HL-60 (cell line): ENCODE data around the gene RBP4.

Experiments used
- DNase-seq, 2 experiments: peaks; one replicate each; pipeline ENCODE4 v3.0.0-alpha.2; 2010 to 2020; ENCODE audit warnings: low read depth in 1 of 2, low spot score in 1 of 2
- H3K27ac ChIP-seq: fragments of 250-450 bp; sonication (Bioruptor Pico); replicated peaks from 2 replicates; pipeline ENCODE4 v1.5.1; 2020; ENCODE audit warnings: mild to moderate bottlenecking, moderate library complexity
- H3K27me3 ChIP-seq: fragments of 250-450 bp; sonication (Bioruptor Pico); 2 replicates; pipeline ENCODE4 v1.5.1; 2021; ENCODE audit warnings: mild to moderate bottlenecking, moderate library complexity; ENCODE audit not compliant: insufficient read depth, poor library complexity, severe bottlenecking
- H3K4me3 ChIP-seq: replicated peaks from 2 replicates; pipeline ENCODE4 v1.5.1; 2011; ENCODE audit warnings: mild to moderate bottlenecking, control low read depth, low read length; ENCODE audit not compliant: insufficient read depth
- GABPA ChIP-seq: IDR thresholded peaks from 2 replicates; pipeline ENCODE4 v1.6.1; 2012; ENCODE audit warnings: low read depth
- POLR2AphosphoS5 ChIP-seq: IDR thresholded peaks from 2 replicates; pipeline ENCODE4 v1.6.1; 2012; ENCODE audit warnings: low read depth
- REST ChIP-seq: IDR thresholded peaks from 2 replicates; pipeline ENCODE4 v1.6.1; 2012; ENCODE audit warnings: low read depth; ENCODE audit not compliant: insufficient replicate concordance
- SPI1 ChIP-seq: IDR thresholded peaks from 2 replicates; pipeline ENCODE4 v1.6.1; 2012; ENCODE audit warnings: low read depth, mild to moderate bottlenecking, borderline replicate concordance
- TF ChIP-seq, protein P1 (sequence below): IDR thresholded peaks from one replicate; pipeline ENCODE4 v1.5.1; 2011; ENCODE audit warnings: low read length, control low read depth, inconsistent platforms; ENCODE audit not compliant: insufficient read depth

Gene RBP4

GRCh38 chr10:93580828-93581227 is 20.2 kb downstream of the RBP4 start:
- no peaks in the 10 kb centered on the region for H3K27me3 ChIP-seq
- H3K27ac ChIP-seq, result no peak overlapping the region
- H3K4me3 ChIP-seq, result no peak overlapping the region
- TF ChIP-seq, protein P1, sequence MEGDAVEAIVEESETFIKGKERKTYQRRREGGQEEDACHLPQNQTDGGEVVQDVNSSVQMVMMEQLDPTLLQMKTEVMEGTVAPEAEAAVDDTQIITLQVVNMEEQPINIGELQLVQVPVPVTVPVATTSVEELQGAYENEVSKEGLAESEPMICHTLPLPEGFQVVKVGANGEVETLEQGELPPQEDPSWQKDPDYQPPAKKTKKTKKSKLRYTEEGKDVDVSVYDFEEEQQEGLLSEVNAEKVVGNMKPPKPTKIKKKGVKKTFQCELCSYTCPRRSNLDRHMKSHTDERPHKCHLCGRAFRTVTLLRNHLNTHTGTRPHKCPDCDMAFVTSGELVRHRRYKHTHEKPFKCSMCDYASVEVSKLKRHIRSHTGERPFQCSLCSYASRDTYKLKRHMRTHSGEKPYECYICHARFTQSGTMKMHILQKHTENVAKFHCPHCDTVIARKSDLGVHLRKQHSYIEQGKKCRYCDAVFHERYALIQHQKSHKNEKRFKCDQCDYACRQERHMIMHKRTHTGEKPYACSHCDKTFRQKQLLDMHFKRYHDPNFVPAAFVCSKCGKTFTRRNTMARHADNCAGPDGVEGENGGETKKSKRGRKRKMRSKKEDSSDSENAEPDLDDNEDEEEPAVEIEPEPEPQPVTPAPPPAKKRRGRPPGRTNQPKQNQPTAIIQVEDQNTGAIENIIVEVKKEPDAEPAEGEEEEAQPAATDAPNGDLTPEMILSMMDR, result no peak
- TF ChIP-seq POLR2AphosphoS5 (no peak), REST (no peak), SPI1 (no peak), GABPA (no peak)
- no peak for DNase-seq

DNA sequence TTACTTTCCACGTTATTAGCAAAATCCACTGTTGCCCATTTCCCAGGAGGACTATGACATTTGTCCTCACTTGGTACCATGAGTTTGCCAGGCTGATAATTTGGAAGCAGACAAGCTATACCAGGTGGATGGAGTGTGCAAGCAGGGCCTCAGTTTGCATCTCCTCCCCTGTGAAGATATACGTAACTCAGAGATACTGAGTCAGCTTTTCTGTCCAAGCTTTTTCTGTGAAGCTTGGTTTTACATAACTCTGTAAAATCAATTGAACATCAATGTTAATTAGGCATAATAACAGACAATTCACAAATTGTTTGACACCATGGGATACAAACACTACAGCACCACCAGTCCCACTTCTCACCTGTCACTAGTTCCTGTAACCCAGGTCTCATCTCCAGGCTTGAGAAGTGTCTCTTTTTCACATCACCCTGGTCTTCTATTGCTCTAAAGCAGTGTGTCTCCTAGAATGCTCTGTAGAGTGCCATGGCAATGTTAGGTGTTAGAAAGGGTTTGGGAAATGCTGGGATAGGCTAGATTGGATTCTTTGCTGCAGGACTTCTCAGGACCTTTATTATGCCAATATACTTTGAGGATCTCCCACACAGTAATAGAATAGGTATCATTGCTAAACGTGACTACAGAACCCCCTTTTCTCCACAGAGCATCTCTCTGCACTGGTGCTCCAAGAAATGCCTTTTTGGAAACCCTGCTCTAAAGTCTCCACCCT is 20.9 kb downstream of the RBP4 start:
- TF ChIP-seq REST (no peak), GABPA (no peak), POLR2AphosphoS5 (no peak), SPI1 (no peak)
- TF ChIP-seq, protein P1, result no peak
- no peak overlapping the region for H3K27ac ChIP-seq
- no peak for DNase-seq
- no peak overlapping the region for H3K4me3 ChIP-seq
- H3K27me3 ChIP-seq, result no peaks in the 10 kb centered on the region

DNA sequence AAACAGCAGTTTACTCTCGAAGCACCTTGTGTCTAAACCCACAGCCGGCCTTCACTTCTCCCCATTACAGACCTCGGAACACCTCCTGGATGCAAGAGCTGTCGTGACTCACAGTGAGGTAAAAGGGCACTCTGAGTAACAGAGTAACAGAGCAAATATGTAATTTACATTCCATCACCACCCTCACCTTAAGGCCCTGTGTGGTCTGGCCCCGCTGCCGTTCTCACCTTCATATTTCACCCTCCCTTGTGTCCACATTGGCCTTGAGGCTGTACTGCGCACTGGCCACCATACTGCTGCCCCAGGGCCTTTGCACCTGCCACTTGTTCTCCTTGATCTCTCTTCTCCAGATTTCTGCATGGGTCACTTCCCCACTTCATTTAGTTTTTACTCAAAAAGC is 21.9 kb downstream of the RBP4 start:
- Histone ChIP-seq H3K4me3 (no peak overlapping the region), H3K27ac (no peak overlapping the region)
- no peak for DNase-seq

More for the DNA sequence above, 21.9 kb downstream of the RBP4 start:
- TF ChIP-seq REST (no peak), SPI1 (no peak), POLR2AphosphoS5 (no peak), GABPA (no peak)
- TF ChIP-seq, protein P1, result no peak
- no peaks in the 10 kb centered on the region for H3K27me3 ChIP-seq
